A549 (cell line): ENCODE results near the gene KIAA1671.

Experiments
- CTCF ChIP-seq: fragments of >200 bp; sonication (Bioruptor Twin); formaldehyde crosslinking; IDR thresholded peaks from 3 replicates; pipeline ENCODE4 v1.5.1; 2016
- PBX3 ChIP-seq: IDR thresholded peaks from 2 replicates; pipeline ENCODE4 v1.6.1; 2012

DNA sequence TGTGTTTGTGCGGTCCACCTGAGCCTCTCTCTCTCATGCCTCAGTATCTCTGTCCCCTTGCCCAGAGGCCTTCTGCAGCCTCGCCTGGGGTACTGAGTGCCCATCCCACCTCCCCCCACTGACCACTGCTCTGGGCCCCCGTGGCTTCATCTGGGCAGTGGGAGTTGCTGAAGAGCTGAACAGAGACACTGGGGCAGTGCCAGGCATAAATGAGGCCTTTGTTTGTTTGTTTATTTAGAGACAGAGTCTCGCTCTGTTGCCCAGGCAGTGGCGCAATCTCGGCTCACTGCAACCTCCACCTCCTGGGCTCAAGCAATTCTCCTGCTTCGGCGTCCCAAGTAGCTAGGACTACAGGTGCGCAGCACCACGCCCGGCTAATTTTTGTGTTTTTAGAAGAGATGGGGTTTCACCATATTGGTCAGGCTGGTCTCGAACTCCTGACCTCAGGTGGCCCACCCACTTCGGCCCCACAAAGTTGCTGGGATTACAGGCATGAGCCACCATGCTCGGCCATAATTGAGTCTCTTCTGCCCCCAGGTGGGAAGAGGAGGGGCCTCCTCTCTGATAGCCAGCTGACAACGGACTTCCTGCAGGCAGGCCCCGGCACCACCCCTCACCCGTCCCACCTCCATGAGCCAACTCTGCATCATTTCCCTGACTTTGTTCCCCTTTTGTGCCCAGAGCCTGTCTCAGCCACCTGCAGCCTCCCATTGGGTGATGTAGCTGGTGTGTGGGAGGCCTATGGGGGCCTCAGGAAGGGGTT lies 256.4 kb downstream of the KIAA1671 start:
- no peak for TF ChIP-seq CTCF
- no peak for TF ChIP-seq PBX3
